Esophagus squamous epithelium (tissue), 4 donors: Measurements from ENCODE around the gene UNC5C.

ENCODE experiments used
- POLR2A ChIP-seq, 4 donors: fragments of 450-650 bp; IDR thresholded peaks; one replicate each; pipeline ENCODE4 v1.6.1; 2017; ENCODE audit warnings: antibody characterized with exemption in 4 of 4, mild to moderate bottlenecking in 4 of 4, moderate library complexity in 3 of 4
- TF ChIP-seq, protein P1 (sequence below), 6 experiments: fragments of 450-650 bp in 4 of 6; fragments of 200-600 bp in 2 of 6; sonication (generic) in 2 of 6; IDR thresholded peaks; one replicate each; pipeline ENCODE4 v1.5.1; 2016 to 2019; ENCODE audit warnings: antibody characterized with exemption in 6 of 6, mild to moderate bottlenecking in 4 of 6, moderate library complexity in 4 of 6

DNA sequence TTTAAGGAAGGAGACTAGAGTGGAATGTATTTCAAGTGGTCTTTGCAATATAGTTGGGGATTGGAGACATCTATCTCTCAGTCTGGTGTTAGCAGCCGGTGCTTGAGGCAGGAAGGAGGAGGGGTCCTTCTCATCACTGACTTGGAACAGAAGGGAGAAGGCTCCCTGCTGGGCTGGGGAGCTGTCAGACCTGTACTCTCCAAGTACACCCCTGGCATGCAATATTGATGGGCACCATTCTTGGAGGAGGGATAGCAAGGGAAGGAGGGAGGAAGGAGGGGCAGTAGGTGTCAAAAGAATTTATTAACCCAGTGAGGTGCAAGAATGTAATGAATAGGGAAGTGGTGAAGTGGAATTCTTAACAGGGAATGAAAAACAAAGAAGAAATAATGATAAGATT, 338.8 kb downstream of the UNC5C start:
- TF ChIP-seq, protein P1, sequence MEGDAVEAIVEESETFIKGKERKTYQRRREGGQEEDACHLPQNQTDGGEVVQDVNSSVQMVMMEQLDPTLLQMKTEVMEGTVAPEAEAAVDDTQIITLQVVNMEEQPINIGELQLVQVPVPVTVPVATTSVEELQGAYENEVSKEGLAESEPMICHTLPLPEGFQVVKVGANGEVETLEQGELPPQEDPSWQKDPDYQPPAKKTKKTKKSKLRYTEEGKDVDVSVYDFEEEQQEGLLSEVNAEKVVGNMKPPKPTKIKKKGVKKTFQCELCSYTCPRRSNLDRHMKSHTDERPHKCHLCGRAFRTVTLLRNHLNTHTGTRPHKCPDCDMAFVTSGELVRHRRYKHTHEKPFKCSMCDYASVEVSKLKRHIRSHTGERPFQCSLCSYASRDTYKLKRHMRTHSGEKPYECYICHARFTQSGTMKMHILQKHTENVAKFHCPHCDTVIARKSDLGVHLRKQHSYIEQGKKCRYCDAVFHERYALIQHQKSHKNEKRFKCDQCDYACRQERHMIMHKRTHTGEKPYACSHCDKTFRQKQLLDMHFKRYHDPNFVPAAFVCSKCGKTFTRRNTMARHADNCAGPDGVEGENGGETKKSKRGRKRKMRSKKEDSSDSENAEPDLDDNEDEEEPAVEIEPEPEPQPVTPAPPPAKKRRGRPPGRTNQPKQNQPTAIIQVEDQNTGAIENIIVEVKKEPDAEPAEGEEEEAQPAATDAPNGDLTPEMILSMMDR (IDR thresholded peaks at IDR 0.05): no peak
- TF ChIP-seq POLR2A (IDR thresholded peaks at IDR 0.05): no peak
